Measurements from ENCODE around the gene CHST11. TPM values are rescaled to one million over a fixed set of nuclear protein-coding genes. Genes with fewer than 3 reads are reported as not detected.
A peak's percentile ranks its signal among the peaks of the same experiment; 100 is the strongest.

Gene CHST11
- polyA plus RNA-seq, 1 donor (not counting 4 experiments of a cell fraction or from before 2014, with no cell fraction given), result 11.9 TPM

- dilution Hi-C loops (cut with MboI; ENCODE audit: extremely low pct_ligation_motif_present, low sequenced_read_pairs), result no loop called here
- H4K20me1 ChIP-seq (ENCODE audit: control insufficient read depth, extremely low read depth, insufficient read depth, low read length), result no peaks in the 10 kb centered on the region
- peak; percentile 57 for FAIRE-seq
Measured at GRCh38 chr12:104536841-104537240, 80.1 kb downstream of the CHST11 start.

GRCh38 chr12:104538056-104538455 is 81.3 kb downstream of the CHST11 start:
- peaks cover 11% of the 10 kb centered on the region for H3K4me1 ChIP-seq (ENCODE audit: control insufficient read depth, extremely low read depth, insufficient read depth, low read length)
- DNase-seq (ENCODE audit: low read depth, low spot score), result no peak
- H3K36me3 ChIP-seq (ENCODE audit: control insufficient read depth in 2 of 2, extremely low read depth in 1 of 2, insufficient read depth in 2 of 2, low read length in 2 of 2), result no peaks in the 10 kb centered on the region
- no peak overlapping the region for H3K4me2 ChIP-seq (ENCODE audit: control insufficient read depth, extremely low read depth, insufficient read depth, low read depth, low read length)
- no peak overlapping the region for H2AFZ ChIP-seq (ENCODE audit: control insufficient read depth, low read length)
- H3K27me3 ChIP-seq (ENCODE audit: control insufficient read depth, extremely low read depth, insufficient read depth, low read length), result no peaks in the 10 kb centered on the region
- dilution Hi-C loops (cut with MboI; ENCODE audit: extremely low pct_ligation_motif_present, low sequenced_read_pairs), result no loop called here
- H4K20me1 ChIP-seq (ENCODE audit: control insufficient read depth, extremely low read depth, insufficient read depth, low read length), result no peaks in the 10 kb centered on the region
- H3K27ac ChIP-seq (ENCODE audit: control insufficient read depth, insufficient read depth, low read length), result no peak overlapping the region
- H3K79me2 ChIP-seq (ENCODE audit: control insufficient read depth, insufficient read depth, low read length), result peaks cover 9% of the 10 kb centered on the region
- no peak overlapping the region for H3K9ac ChIP-seq (ENCODE audit: control insufficient read depth, extremely low read depth, insufficient read depth, low read length)
- TF ChIP-seq EZH2 (IDR thresholded peaks at IDR 0.05; ENCODE audit: low read length) (no peak), CTCF (optimal IDR thresholded peaks at IDR 0.05 in 1 of 3, IDR thresholded peaks at IDR 0.05 in 1 of 3, conservative IDR thresholded peaks at IDR 0.05 in 1 of 3; ENCODE audit: extremely low read depth in 1 of 3, insufficient read depth in 2 of 3, low read length in 3 of 3) (no peak)
- H3K4me3 ChIP-seq (ENCODE audit: control insufficient read depth in 2 of 3, extremely low read depth in 1 of 3, insufficient read depth in 2 of 3, low read depth in 1 of 3, low read length in 3 of 3), result no peak overlapping the region
- no peaks in the 10 kb centered on the region for H3K9me1 ChIP-seq (ENCODE audit: control insufficient read depth, extremely low read depth, insufficient read depth, low read length)
- no peaks in the 10 kb centered on the region for H3K9me3 ChIP-seq (ENCODE audit: control insufficient read depth, low read depth, low read length)
- FAIRE-seq, result no peak

More at GRCh38 chr12:104536841-104537240, 80.1 kb downstream of the CHST11 start:
- H3K9me1 ChIP-seq (ENCODE audit: control insufficient read depth, extremely low read depth, insufficient read depth, low read length), result no peaks in the 10 kb centered on the region
- TF ChIP-seq EZH2 (IDR thresholded peaks at IDR 0.05; ENCODE audit: low read length) (no peak), CTCF (optimal IDR thresholded peaks at IDR 0.05 in 1 of 3, IDR thresholded peaks at IDR 0.05 in 1 of 3, conservative IDR thresholded peaks at IDR 0.05 in 1 of 3; ENCODE audit: extremely low read depth in 1 of 3, insufficient read depth in 2 of 3, low read length in 3 of 3) (no peak)
- H3K36me3 ChIP-seq (ENCODE audit: control insufficient read depth in 2 of 2, extremely low read depth in 1 of 2, insufficient read depth in 2 of 2, low read length in 2 of 2), result no peaks in the 10 kb centered on the region
- no peak overlapping the region for H3K4me2 ChIP-seq (ENCODE audit: control insufficient read depth, extremely low read depth, insufficient read depth, low read depth, low read length)
- H3K79me2 ChIP-seq (ENCODE audit: control insufficient read depth, insufficient read depth, low read length), result peaks cover 12% of the 10 kb centered on the region
- no peak overlapping the region for H3K27ac ChIP-seq (ENCODE audit: control insufficient read depth, insufficient read depth, low read length)
- no peak for DNase-seq (ENCODE audit: low read depth, low spot score)
- H3K9me3 ChIP-seq (ENCODE audit: control insufficient read depth, low read depth, low read length), result no peaks in the 10 kb centered on the region
- no peak overlapping the region for H3K4me3 ChIP-seq (ENCODE audit: control insufficient read depth in 2 of 3, extremely low read depth in 1 of 3, insufficient read depth in 2 of 3, low read depth in 1 of 3, low read length in 3 of 3)
- H3K27me3 ChIP-seq (ENCODE audit: control insufficient read depth, extremely low read depth, insufficient read depth, low read length), result no peaks in the 10 kb centered on the region
- no peak overlapping the region for H3K9ac ChIP-seq (ENCODE audit: control insufficient read depth, extremely low read depth, insufficient read depth, low read length)
- H3K4me1 ChIP-seq (ENCODE audit: control insufficient read depth, extremely low read depth, insufficient read depth, low read length), result peaks cover 11% of the 10 kb centered on the region
- no peak overlapping the region for H2AFZ ChIP-seq (ENCODE audit: control insufficient read depth, low read length)
